NCI-H1694 (cell line): ENCODE data around the gene SORCS2.

Experiments used
- DNase-seq: peaks from one replicate; lab custom pipeline; 2025; lab: John Stamatoyannopoulos, UW

SORCS2 gene

GRCh38 chr4:7666744-7667143, 474.4 kb downstream of the SORCS2 start:
- DNase-seq, result no peak

GRCh38 chr4:7668271-7668670, 475.9 kb downstream of the SORCS2 start:
- DNase-seq, result no peak

GRCh38 chr4:7668826-7669225, 476.5 kb downstream of the SORCS2 start:
- no peak for DNase-seq

- DNase-seq, result no peak
These were observed 480.3 kb downstream of the SORCS2 start for GRCh38 chr4:7672601-7673000.

- no peak for DNase-seq
These were observed 480.8 kb downstream of the SORCS2 start for GRCh38 chr4:7673121-7673520.

GRCh38 chr4:7674706-7675105, 482.4 kb downstream of the SORCS2 start:
- no peak for DNase-seq

- DNase-seq, result no peak
These were observed 482.8 kb downstream of the SORCS2 start for GRCh38 chr4:7675136-7675535.

- no peak for DNase-seq
These were observed 483.4 kb downstream of the SORCS2 start for GRCh38 chr4:7675612-7676320.

- no peak for DNase-seq
These were observed 484.1 kb downstream of the SORCS2 start for GRCh38 chr4:7676398-7676922.

GRCh38 chr4:7677086-7677485, 484.7 kb downstream of the SORCS2 start:
- DNase-seq, result no peak

GRCh38 chr4:7677799-7678301, 485.5 kb downstream of the SORCS2 start:
- DNase-seq, result no peak

- no peak for DNase-seq
These were observed 486.0 kb downstream of the SORCS2 start for GRCh38 chr4:7678318-7678852.

- no peak for DNase-seq
These were observed 487.2 kb downstream of the SORCS2 start for GRCh38 chr4:7679406-7680040.

GRCh38 chr4:7680106-7680505, 487.8 kb downstream of the SORCS2 start:
- DNase-seq, result no peak

GRCh38 chr4:7680731-7681130, 488.4 kb downstream of the SORCS2 start:
- DNase-seq, result no peak

- no peak for DNase-seq
These were observed 490.9 kb downstream of the SORCS2 start for GRCh38 chr4:7683126-7683703.

- DNase-seq, result no peak
These were observed 492.0 kb downstream of the SORCS2 start for GRCh38 chr4:7684294-7684693.

GRCh38 chr4:7686070-7686870, 493.9 kb downstream of the SORCS2 start:
- no peak for DNase-seq

GRCh38 chr4:7687006-7687405, 494.7 kb downstream of the SORCS2 start:
- no peak for DNase-seq

GRCh38 chr4:7687796-7688195, 495.5 kb downstream of the SORCS2 start:
- no peak for DNase-seq

- no peak for DNase-seq
These were observed 497.7 kb downstream of the SORCS2 start for GRCh38 chr4:7689773-7690693.
